ENCODE results near the gene D2HGDH. TPM values are rescaled to one million over a fixed set of nuclear protein-coding genes. Genes with fewer than 3 reads are reported as not detected.
"Not testable (repeated sequence)": the region's sequence is repeated elsewhere in the genome, so short reads cannot be mapped to it uniquely, and the experiment has no call there.

Gene D2HGDH
- total RNA-seq, 1 donor, result 13.4 TPM

DNA sequence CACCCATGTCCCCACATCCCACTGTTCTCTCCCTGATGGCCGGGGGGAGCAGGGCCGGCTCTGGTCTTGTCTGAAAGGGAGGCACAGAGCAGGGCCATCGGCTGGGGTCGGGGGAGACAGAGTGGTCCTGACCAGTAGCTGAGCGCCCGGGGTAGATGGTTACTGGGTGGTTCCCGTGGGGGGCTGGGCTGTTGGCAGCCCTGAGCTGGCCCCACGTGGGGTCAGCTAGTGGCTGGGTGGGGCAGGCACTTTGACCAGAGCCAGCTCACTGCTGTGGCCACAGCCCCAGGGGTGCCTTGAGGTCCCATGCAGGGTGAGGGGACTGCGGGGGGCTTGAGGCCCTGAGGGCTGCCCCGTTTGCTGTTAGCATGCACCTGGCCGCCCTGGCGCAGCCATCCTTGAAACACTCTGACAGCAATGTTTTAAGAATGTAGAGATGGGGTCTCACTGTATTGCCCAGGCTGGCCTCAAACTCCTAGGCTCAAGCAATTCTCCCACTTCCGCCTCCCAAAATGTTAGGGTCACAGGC, 62.2 kb downstream of the D2HGDH start:
- TF ChIP-seq, protein P1, sequence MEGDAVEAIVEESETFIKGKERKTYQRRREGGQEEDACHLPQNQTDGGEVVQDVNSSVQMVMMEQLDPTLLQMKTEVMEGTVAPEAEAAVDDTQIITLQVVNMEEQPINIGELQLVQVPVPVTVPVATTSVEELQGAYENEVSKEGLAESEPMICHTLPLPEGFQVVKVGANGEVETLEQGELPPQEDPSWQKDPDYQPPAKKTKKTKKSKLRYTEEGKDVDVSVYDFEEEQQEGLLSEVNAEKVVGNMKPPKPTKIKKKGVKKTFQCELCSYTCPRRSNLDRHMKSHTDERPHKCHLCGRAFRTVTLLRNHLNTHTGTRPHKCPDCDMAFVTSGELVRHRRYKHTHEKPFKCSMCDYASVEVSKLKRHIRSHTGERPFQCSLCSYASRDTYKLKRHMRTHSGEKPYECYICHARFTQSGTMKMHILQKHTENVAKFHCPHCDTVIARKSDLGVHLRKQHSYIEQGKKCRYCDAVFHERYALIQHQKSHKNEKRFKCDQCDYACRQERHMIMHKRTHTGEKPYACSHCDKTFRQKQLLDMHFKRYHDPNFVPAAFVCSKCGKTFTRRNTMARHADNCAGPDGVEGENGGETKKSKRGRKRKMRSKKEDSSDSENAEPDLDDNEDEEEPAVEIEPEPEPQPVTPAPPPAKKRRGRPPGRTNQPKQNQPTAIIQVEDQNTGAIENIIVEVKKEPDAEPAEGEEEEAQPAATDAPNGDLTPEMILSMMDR (IDR thresholded peaks at IDR 0.05; ENCODE audit: insufficient read depth, low read depth, low read length), result no peak
- H3K4me3 ChIP-seq (ENCODE audit: low read depth, low read length), result no peak overlapping the region
- DNase-seq (ENCODE audit: low read depth), result no peak

DNA sequence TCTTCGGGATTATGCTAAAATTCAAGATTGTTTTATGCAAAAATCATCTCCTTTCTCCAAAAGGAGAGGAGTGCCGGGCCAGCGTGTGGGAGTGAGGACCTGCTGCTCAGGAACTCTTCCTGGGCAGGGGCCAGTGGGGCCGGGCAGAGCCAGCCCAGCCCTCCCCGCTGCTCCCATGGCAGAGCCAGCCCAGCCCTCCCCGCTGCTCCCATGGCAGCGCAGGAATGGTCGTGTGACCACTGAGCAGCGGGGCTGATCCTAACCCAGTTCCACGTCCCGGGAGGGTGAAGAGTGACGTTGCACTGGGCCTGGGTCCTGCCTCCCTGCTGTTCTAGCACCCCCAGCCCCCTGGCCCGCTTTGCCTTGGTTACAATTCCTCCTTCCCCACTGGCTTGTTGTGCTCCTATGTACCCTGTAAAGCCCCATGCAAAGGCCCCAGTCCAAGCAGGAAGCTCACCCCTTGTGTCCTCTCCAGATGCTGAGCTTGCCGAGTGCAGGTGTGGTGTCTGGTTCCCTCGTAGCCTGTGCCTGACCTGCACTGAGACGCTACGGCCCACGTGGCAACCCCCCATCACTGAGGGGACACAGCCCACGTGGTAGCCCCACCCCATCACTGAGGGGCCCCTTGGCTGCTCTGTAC, 63.1 kb downstream of the D2HGDH start:
- TF ChIP-seq, protein P1 (IDR thresholded peaks at IDR 0.05; ENCODE audit: insufficient read depth, low read depth, low read length), result no peak
- no peak overlapping the region for H3K4me3 ChIP-seq (ENCODE audit: low read depth, low read length)
- DNase-seq (ENCODE audit: low read depth), result no peak

DNA sequence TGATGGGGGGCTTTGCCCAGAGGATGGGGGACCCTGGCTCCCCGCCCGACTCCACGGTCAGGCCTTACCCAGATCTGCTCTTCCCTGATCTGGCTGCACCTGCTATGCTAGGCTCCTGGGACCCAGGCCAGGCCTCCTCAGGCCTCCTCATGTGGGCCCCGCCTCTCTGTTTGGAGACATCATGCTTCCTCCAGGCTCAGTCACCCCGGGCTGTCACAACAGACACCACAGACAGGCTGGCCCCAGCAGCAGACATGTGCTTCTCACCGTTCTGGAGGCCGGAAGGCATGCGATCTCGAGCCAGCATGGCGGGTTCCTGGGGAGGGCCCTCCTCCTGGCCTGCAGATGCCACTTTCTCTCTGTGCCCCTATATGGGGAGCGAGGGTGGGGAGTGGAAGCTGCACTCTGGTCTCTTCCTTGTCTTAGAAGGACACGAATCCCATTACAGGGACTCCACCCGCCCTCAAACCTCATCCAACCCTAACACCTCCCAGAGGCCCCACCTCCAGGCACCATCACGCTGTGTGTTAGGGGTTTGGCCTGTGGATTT, 63.7 kb downstream of the D2HGDH start:
- no peak overlapping the region for H3K4me3 ChIP-seq (ENCODE audit: low read depth, low read length)
- no peak for DNase-seq (ENCODE audit: low read depth)
- TF ChIP-seq, protein P1 (IDR thresholded peaks at IDR 0.05; ENCODE audit: insufficient read depth, low read depth, low read length), result no peak

DNA sequence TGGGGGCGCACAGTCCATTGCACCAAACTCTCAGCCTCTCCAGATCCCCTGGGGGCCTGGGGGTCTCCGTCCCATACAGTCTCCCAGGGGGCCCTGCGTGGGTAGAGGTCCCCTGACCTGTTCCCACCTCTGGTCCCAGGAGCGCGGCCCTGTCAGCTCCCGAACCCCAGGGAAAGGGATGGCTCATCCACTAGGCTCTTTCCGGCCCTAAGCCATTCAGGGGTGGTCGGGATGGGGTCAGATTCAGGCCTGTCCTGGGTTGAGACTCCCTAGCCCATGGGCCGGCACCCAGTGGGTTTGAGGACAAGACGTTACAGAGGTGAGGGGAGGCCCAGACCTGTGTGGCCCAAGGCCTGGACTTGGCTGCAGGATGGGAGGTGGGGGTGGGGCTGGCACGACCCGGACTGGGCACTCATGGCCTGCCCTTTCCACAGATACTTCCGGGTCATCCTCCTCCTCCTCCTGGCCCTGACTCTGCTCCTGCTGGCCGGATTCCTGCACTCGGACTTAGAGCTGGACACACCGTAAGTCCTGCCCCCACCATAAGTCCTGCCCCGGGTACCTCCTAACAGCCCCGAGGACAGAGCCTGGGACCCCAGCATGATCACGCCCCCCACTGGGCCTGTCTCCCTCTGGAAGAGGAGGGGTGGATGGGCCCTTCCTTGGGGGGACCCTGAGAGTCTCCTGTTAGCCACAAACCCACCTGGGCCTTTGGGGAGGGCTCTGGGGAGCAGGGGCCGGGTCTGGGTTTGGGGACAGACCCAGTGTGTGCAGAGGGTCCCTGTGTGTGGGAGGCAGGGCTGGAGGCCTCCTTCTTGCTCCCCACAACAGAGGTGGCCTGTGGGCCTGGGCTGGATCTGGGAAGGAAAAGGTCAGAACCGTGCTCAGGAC, 64.4 kb downstream of the D2HGDH start:
- no peak overlapping the region for H3K4me3 ChIP-seq (ENCODE audit: low read depth, low read length)
- TF ChIP-seq, protein P1 (IDR thresholded peaks at IDR 0.05; ENCODE audit: insufficient read depth, low read depth, low read length), result no peak
- DNase-seq (ENCODE audit: low read depth), result no peak

DNA sequence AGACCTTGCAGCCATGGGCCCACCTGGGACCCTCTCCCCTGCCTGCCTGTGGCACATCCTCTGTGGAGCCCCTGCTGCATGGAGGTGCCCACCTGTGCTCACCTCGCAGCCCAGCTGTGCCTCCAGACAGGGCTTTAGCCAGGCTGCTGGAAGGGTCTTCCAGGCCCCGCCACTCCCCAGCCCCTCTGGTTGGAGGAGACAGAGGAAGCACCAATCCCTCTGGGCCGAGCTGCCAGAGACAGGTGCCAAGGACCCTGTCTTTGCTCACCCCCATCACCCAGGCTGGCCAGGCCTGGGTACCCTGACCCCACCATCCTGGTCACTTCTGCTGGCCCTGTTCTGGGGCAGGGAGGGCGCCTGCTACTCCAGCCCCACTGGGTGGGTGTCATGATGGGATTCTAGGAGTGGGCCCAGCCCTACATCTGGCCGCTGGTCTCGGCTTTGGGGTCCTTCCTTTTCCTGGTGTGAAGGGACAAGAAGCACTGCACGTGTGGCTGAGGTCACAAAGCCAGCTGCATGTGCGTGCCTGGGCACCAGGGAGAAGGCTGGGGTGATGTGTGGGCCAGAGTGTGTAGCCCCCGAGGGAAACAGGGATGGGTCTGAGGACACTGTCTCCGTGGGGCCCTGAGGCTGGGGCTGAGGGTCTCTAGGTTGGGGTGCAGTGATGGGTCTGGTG, 65.2 kb downstream of the D2HGDH start:
- no peak for DNase-seq (ENCODE audit: low read depth)
- H3K4me3 ChIP-seq (ENCODE audit: low read depth, low read length), result no peak overlapping the region
- TF ChIP-seq, protein P1 (IDR thresholded peaks at IDR 0.05; ENCODE audit: insufficient read depth, low read depth, low read length), result no peak

DNA sequence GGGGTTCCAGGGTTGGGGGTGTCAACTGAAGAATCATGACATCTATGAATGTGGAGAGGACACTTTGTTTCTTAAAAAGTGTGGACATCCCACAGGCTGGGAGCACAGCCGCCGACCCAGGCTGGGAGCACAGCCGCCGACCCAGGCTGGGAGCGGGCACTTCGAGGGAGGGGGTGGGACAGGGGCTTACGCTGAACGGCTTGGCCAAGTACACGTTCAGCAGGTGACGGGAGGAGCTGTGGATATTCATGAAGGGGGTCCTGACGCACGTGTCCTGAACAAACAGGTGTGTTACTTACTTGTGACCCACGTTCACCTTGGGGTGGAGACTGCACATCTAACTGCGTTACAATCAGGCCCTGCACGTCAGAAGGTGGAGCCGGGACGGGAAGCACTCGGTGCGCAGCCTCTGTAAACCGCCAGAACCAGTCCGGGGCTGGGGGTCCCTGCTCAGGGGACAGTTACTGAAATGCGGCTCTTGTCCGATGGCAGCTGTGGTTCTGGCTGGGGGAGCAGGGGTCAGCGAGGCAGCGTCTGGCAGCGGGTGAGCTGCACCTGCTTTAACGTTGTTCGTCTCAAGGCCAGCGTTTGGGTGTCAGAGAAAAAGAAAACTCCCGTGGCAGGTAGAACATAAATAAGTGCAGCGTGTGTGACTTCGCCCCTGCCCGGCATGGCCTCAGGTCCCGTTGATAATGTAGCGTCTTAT, 65.9 kb downstream of the D2HGDH start:
- not testable (repeated sequence) for DNase-seq (ENCODE audit: low read depth); H3K4me3 ChIP-seq (ENCODE audit: low read depth, low read length)
